Stimulated activated CD8-positive, alpha-beta memory T cell treated with anti-CD3 and anti-CD28 coated beads, Interleukin-12 subunit alpha, Interleukin-12 subunit beta, amount 100 ng/mL, for 1 hour (primary cell): ENCODE data around the gene ZSCAN1.
A peak's percentile ranks its signal among the peaks of the same experiment; 100 is the strongest.

ENCODE experiments used
- DNase-seq: peaks from one replicate; pipeline ENCODE4 v3.0.0-alpha.2; 2020; ENCODE audit warnings: low read depth

Gene ZSCAN1

GRCh38 chr19:58084596-58085347, 50.9 kb downstream of the ZSCAN1 start:
- DNase-seq = no peak

- DNase-seq = no peak
Observed at GRCh38 chr19:58085348-58085875, 51.6 kb downstream of the ZSCAN1 start.

- no peak for DNase-seq
Observed at GRCh38 chr19:58086825-58087710, 53.2 kb downstream of the ZSCAN1 start.

- no peak for DNase-seq
Observed at GRCh38 chr19:58088521-58089052, 54.8 kb downstream of the ZSCAN1 start.

GRCh38 chr19:58089846-58090245, 56.0 kb downstream of the ZSCAN1 start:
- no peak for DNase-seq

GRCh38 chr19:58091251-58091995, 57.6 kb downstream of the ZSCAN1 start:
- no peak for DNase-seq

- DNase-seq = no peak
Observed at GRCh38 chr19:58093071-58093470, 59.2 kb downstream of the ZSCAN1 start.

GRCh38 chr19:58095328-58095727, 61.5 kb downstream of the ZSCAN1 start:
- no peak for DNase-seq

GRCh38 chr19:58096884-58097283, 63.1 kb downstream of the ZSCAN1 start:
- no peak for DNase-seq

GRCh38 chr19:58097349-58097748, 63.5 kb downstream of the ZSCAN1 start:
- DNase-seq = no peak

GRCh38 chr19:58097781-58098681, 64.2 kb downstream of the ZSCAN1 start, which contains the start of gene ZSCAN18:
ZSCAN18 (minus strand) TSS chr19:58098231; CDS start chr19:58090267, 7,964 bp downstream.
- peak; percentile 97 for DNase-seq

- no peak for DNase-seq
Observed at GRCh38 chr19:58098682-58098998, 64.8 kb downstream of the ZSCAN1 start.
